ENCODE measurements around the gene KIAA1755.

The KIAA1755 gene

DNA sequence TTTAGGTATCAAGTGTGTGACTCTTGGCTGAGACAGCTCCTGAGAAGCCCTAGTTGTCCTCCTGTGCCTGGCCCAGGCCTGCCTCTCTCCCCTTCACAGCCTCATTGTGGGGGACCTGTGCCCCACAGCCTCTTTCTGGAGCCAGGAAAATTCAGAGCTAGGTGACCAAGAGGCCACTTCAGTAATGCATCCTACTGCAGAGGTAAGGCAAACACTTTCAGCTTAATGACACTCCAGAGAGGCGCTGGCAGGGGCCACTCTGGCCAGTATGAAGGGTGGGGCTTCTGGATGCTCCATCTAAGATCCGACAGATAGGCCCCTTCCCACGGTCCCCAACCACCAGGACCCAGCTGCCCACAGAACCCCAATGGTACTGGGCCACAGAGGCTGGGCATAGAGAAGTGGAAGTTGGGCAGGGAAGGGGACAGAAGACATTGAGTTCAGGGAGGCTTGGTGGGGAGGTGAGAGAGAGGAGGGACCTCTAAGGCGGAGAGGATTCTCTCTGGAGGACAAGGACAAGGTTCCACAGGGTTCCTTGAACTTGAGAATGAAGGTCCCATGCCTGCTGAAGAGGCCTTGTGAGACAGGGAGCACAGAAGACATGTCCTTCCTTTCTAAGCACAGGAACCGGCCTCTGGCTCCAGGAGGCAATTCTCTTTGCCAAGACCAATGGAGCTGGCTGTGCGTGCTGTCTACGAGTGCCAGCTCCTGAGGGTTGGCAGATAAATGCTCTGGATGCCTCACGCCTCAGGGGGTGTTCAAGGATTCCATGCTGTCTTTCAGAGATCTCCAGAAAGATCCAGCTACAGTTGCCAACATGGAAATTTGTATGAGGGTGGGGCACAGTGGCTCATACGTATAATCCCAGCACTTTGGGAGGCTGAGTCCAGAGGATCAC lies 49.1 kb downstream of the KIAA1755 start:
- no peak overlapping the region for H3K4me3 ChIP-seq (ENCODE audit: low read depth, low read length)
- TF ChIP-seq, protein P1, sequence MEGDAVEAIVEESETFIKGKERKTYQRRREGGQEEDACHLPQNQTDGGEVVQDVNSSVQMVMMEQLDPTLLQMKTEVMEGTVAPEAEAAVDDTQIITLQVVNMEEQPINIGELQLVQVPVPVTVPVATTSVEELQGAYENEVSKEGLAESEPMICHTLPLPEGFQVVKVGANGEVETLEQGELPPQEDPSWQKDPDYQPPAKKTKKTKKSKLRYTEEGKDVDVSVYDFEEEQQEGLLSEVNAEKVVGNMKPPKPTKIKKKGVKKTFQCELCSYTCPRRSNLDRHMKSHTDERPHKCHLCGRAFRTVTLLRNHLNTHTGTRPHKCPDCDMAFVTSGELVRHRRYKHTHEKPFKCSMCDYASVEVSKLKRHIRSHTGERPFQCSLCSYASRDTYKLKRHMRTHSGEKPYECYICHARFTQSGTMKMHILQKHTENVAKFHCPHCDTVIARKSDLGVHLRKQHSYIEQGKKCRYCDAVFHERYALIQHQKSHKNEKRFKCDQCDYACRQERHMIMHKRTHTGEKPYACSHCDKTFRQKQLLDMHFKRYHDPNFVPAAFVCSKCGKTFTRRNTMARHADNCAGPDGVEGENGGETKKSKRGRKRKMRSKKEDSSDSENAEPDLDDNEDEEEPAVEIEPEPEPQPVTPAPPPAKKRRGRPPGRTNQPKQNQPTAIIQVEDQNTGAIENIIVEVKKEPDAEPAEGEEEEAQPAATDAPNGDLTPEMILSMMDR (IDR thresholded peaks at IDR 0.05), result no peak
- no peak overlapping the region for H3K27ac ChIP-seq
- H3K36me3 ChIP-seq (ENCODE audit: control insufficient read depth, insufficient read depth, low read length), result no peaks in the 10 kb centered on the region
- H3K4me2 ChIP-seq (ENCODE audit: low read length), result no peak overlapping the region
- H3K27me3 ChIP-seq (ENCODE audit: control insufficient read depth, insufficient read depth, low read length), result no peaks in the 10 kb centered on the region
- no peaks in the 10 kb centered on the region for H3K9me3 ChIP-seq (ENCODE audit: control insufficient read depth, low read length)
- H2AFZ ChIP-seq, result no peak overlapping the region
- no peaks in the 10 kb centered on the region for H3K4me1 ChIP-seq
- H3K79me2 ChIP-seq, result no peaks in the 10 kb centered on the region
- no peak overlapping the region for H3K9ac ChIP-seq

DNA sequence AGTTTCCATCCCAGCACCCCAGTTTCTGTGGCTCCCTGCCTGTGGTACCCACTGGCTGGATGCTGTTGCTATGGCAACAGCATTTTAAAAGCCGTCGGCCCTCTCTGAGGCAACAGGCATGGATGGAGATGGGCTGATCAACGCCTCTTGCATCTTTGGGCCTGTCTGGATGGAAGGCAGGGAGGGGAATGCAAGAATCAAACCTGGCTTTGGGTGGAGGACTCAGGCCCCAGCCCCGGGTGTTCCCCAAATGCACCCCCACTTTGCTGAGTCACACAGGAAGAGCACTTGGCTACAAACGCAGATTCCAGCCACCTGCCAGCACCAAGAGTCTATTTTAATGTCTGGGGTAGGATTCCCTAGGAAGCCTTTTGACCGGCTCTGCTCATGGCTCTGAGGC lies 49.8 kb downstream of the KIAA1755 start:
- TF ChIP-seq, protein P1 (IDR thresholded peaks at IDR 0.05), result no peak
- H3K79me2 ChIP-seq, result no peaks in the 10 kb centered on the region
- no peak overlapping the region for H3K27ac ChIP-seq
- no peaks in the 10 kb centered on the region for H3K4me1 ChIP-seq
- no peak overlapping the region for H2AFZ ChIP-seq
- H3K9ac ChIP-seq, result no peak overlapping the region
- no peak overlapping the region for H3K4me3 ChIP-seq (ENCODE audit: low read depth, low read length)
- H3K9me3 ChIP-seq (ENCODE audit: control insufficient read depth, low read length), result no peaks in the 10 kb centered on the region
- no peaks in the 10 kb centered on the region for H3K36me3 ChIP-seq (ENCODE audit: control insufficient read depth, insufficient read depth, low read length)
- H3K4me2 ChIP-seq (ENCODE audit: low read length), result no peak overlapping the region
- H3K27me3 ChIP-seq (ENCODE audit: control insufficient read depth, insufficient read depth, low read length), result no peaks in the 10 kb centered on the region

DNA sequence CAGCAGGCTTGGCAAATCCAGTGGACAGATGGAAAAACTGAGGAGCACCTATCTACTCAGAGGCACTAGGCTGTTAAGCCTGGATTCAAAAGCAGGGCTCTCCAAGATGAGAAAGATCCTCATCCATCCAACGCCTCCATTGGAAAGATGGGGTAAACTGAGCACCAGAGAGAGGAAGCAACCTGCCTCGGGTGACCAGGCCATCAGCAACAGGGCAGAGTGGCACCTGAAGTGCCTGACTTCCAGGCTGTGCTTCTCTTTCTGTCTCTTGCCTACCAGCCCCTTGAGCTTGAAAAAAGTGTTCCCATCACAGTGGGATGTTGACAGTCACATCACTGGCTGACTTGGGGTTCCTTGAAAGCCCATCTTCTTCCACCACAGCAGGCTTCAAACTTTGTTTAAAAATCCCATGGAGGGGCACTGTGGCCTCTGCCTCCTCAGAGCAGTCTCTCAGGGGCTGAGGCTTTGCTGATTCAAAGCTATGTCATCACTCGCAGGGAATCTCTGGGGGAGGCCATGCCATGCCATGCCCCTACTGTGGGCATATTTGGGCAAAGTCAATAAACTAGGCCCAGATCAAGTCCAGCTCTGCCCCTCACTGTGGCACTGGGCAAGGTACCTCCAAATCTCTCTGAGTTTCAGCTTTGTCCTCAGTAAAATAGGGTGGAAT lies 50.7 kb downstream of the KIAA1755 start:
- Histone ChIP-seq H3K79me2 (no peaks in the 10 kb centered on the region), H3K4me3 (ENCODE audit: low read depth, low read length) (no peak overlapping the region), H3K36me3 (ENCODE audit: control insufficient read depth, insufficient read depth, low read length) (no peaks in the 10 kb centered on the region), H3K27me3 (ENCODE audit: control insufficient read depth, insufficient read depth, low read length) (no peaks in the 10 kb centered on the region), H3K4me2 (ENCODE audit: low read length) (no peak overlapping the region), H3K9me3 (ENCODE audit: control insufficient read depth, low read length) (no peaks in the 10 kb centered on the region), H3K4me1 (no peaks in the 10 kb centered on the region), H3K27ac (no peak overlapping the region), H2AFZ (no peak overlapping the region), H3K9ac (no peak overlapping the region)
- TF ChIP-seq, protein P1 (IDR thresholded peaks at IDR 0.05), result no peak

DNA sequence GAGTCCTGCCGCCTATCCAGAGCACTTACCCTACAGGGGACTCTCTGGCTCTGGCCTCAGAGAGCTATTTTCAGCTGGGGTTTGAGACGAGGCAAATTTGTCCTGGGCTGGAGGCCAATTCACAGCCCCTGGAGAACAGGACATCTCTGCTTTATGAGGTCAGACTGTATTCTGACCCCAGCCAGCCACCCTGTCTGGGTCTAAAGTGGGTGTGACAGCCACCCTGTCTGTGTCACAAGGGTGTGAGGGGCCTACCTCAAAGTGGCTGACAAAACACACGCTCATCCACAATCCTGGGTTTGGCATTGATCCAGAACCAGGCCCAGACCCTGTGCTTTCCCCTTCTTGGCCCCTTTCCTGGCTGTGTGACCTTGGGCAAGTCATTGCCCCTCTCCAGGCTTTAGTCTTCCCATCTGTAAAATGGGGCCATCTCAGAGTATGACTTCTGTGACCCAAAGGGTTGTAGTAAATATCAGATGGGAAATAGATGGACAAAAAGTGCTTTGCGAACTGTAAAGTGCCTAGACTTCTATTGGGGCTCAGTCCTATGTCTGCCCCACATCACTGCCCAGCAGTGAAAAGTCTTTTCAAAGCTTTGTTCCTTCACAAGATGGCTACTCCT lies 51.4 kb downstream of the KIAA1755 start:
- no peaks in the 10 kb centered on the region for H3K79me2 ChIP-seq
- no peak overlapping the region for H3K9ac ChIP-seq
- H3K27ac ChIP-seq, result no peak overlapping the region
- H2AFZ ChIP-seq, result no peak overlapping the region
- TF ChIP-seq, protein P1 (IDR thresholded peaks at IDR 0.05), result no peak
- H3K9me3 ChIP-seq (ENCODE audit: control insufficient read depth, low read length), result no peaks in the 10 kb centered on the region
- H3K27me3 ChIP-seq (ENCODE audit: control insufficient read depth, insufficient read depth, low read length), result no peaks in the 10 kb centered on the region
- H3K4me2 ChIP-seq (ENCODE audit: low read length), result no peak overlapping the region
- H3K36me3 ChIP-seq (ENCODE audit: control insufficient read depth, insufficient read depth, low read length), result no peaks in the 10 kb centered on the region
- H3K4me3 ChIP-seq (ENCODE audit: low read depth, low read length), result no peak overlapping the region
- H3K4me1 ChIP-seq, result no peaks in the 10 kb centered on the region
